NCI-H128 (cell line): Measurements from ENCODE around the gene NOVA2.
A peak's percentile ranks its signal among the peaks of the same experiment; 100 is the strongest.

Experiments
- DNase-seq: peaks from one replicate; lab custom pipeline; 2025; ENCODE audit not compliant: unreplicated experiment; lab: John Stamatoyannopoulos, UW

NOVA2 gene

GRCh38 chr19:45929247-45929646 lies 44.4 kb downstream of the NOVA2 start:
- DNase-seq = no peak

GRCh38 chr19:45927565-45928261 lies 46.0 kb downstream of the NOVA2 start:
- DNase-seq = peak; percentile 92

- DNase-seq = no peak
Measured at GRCh38 chr19:45924891-45925447, 48.7 kb downstream of the NOVA2 start.

GRCh38 chr19:45922281-45922680 lies 51.4 kb downstream of the NOVA2 start:
- DNase-seq = no peak

- DNase-seq = no peak
Measured at GRCh38 chr19:45920458-45920857, 53.2 kb downstream of the NOVA2 start.

- no peak for DNase-seq
Measured at GRCh38 chr19:45919678-45920077, 54.0 kb downstream of the NOVA2 start.

- no peak for DNase-seq
Measured at GRCh38 chr19:45918721-45919120, 54.9 kb downstream of the NOVA2 start.

- DNase-seq = no peak
Measured at GRCh38 chr19:45917421-45918091, 56.1 kb downstream of the NOVA2 start.

GRCh38 chr19:45913874-45914830 lies 59.5 kb downstream of the NOVA2 start, which contains the start of gene NANOS2:
Gene NANOS2, minus strand, starts transcription at chr19:45914778. Its CDS starts 85 bp downstream, at chr19:45914693.
- no peak for DNase-seq

GRCh38 chr19:45911291-45911690 lies 62.4 kb downstream of the NOVA2 start:
- no peak for DNase-seq

GRCh38 chr19:45908956-45909355 lies 64.7 kb downstream of the NOVA2 start:
- DNase-seq = no peak

GRCh38 chr19:45906221-45906620 lies 67.4 kb downstream of the NOVA2 start:
- no peak for DNase-seq

GRCh38 chr19:45905011-45905410 lies 68.7 kb downstream of the NOVA2 start:
- no peak for DNase-seq

- peak; percentile 96 for DNase-seq
Measured at GRCh38 chr19:45902651-45903625, 70.7 kb downstream of the NOVA2 start.

- no peak for DNase-seq
Measured at GRCh38 chr19:45901912-45902650, 71.6 kb downstream of the NOVA2 start, which contains the start of gene MYPOP. Gene MYPOP, minus strand, starts transcription at chr19:45902613. Its CDS starts 840 bp downstream, at chr19:45901773.

- DNase-seq = no peak
Measured at GRCh38 chr19:45901432-45901911, 72.2 kb downstream of the NOVA2 start.

- no peak for DNase-seq
Measured at GRCh38 chr19:45900738-45901431, 72.8 kb downstream of the NOVA2 start.

- DNase-seq = no peak
Measured at GRCh38 chr19:45899919-45900589, 73.6 kb downstream of the NOVA2 start.
